NCI-H524 treated with DMSO at 0.1 percent for 48 hours (cell line): ENCODE results near the gene TCOF1.

Source experiments
- DNase-seq: peaks from one replicate; lab custom pipeline; 2025; lab: John Stamatoyannopoulos, UW

The TCOF1 gene

DNA sequence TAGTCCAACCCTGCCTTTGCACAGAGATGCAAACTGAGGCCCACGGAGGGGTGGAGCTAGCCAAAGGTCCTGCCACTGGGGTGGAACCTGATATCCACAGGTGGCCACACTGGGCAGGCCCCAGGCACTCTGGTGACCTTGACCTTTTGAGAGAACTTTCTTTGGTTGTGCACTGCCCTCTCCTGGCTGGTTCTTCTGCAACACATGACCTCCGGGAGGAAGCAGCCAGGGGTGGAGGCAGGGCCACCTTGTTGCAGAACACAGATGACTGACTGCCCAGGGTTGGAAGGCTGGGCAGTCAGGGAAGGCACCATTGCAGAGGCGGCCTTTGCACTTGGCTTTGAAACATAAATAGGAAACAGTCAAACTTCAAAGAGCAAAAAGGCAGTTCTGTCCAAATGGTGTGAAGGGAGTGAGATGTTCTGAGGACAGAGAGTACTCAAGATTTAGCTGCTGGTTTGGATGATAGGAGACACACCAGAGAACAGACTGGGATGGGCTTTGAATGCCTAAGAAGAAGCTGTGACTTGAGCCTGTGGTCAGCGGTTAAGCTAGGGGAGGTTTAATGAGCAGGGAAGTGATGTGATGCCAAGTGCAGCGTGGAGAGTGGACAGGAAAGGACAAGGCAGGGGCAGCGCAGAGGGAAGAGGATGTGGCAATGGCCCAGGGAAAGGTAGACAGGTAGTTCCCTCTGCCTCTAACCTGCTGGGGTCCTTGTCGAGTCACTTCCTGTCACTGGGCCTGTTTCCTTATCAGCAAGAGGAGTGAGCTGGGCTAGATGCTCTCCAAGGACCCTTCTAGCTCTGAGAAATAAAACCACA is 6.8 kb upstream of the TCOF1 start:
- DNase-seq = no peak

GRCh38 chr5:150352244-150353031 is 5.1 kb upstream of the TCOF1 start:
- DNase-seq = no peak

GRCh38 chr5:150353032-150353675 is 4.3 kb upstream of the TCOF1 start:
- DNase-seq = no peak

DNA sequence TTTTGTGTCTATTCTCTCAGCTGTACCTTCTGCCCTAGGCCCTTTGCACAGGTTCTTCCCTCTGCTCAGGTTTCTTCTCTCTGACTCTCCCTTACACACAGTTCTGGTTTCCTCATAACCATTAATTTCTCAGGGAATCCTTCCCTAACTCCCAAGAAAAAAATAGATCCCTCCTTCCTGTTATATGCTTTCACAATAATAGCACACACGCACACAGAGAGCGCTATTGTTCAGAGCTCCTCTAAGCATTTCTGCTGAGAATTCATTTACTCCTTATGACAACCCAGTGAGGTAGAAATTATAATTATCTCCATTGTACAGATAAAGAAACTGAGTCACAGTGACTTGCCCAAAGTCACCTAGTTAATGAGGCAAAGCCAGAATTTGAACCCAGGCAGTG is 1.7 kb upstream of the TCOF1 start:
- no peak for DNase-seq

- DNase-seq = no peak
Observed at GRCh38 chr5:150356575-150357294, 762 bp upstream of the TCOF1 start.

DNA sequence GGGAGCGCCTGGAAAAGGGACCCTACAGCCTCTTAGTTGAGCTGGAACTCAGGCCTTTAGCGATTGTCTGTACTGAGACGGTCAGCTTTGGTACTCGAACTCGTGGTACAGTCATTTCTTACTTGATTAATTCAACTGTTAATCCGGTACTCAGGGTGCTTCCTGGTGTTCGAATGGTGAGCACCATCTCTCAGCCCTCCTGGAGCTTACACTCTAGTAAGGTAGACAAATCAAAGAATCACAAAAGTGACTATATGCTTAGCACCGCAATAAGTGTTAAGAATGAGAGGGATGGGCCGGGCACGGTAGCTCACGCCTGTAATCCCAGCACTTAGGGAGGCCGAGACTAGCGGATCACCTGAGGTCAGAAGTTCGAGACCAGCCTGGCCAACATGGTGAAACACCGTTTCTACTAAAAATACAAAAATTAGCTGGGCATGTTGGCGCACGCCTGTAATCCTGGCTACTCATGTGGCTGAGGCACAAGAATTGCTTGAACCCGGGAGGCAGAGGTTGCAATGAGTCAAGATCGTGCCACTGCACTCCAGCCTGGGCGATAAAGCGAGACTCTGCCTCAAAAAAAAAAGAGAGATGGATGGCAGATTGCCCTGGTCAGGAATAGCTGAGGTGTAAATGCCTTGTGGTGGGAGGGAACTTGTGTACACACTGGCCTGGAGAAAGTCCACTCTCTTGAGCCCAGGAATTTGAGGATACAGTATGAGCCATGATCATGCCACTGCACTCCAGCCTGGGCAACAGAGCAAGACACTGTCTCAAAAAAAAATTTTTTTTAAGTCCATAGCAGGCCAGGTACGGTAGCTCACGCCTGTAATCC is 981 bp downstream of the TCOF1 start:
- DNase-seq = no peak

- no peak for DNase-seq
Observed at GRCh38 chr5:150361301-150361700, 3.8 kb downstream of the TCOF1 start.

GRCh38 chr5:150363185-150363584 is 5.7 kb downstream of the TCOF1 start:
- DNase-seq = no peak

DNA sequence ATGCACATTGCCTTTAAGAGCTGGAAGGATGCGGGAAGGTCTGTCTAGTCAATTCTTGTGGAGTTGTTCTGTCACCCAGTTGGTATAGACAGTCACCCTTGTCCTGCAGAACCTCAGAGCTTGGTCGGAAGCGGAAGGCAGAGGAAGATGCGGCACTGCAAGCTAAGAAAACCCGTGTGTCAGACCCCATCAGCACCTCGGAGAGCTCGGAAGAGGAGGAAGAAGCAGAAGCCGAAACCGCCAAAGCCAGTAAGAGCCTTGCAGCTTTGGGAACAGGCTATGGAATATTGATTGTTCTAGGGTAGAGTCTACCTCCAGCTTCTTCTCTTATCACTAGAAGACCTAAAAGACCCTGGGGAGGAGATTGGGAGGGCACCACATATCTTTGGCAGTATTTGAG is 6.5 kb downstream of the TCOF1 start:
- DNase-seq = no peak

DNA sequence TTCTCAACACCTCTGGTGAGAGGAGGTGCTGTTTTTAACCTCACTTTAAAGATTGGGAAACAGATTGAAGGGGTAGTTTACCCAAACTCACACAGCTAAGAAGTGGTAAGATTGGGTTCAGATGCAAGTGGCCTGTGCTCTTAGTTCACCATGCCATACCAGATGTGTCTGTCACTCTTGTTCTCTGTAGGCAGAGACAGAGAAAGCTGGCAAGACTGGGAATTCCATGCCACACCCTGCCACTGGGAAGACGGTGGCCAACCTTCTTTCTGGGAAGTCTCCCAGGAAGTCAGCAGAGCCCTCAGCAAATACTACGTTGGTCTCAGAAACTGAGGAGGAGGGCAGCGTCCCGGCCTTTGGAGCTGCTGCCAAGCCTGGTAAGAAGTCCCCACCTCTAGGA is 11.0 kb downstream of the TCOF1 start:
- DNase-seq = no peak

DNA sequence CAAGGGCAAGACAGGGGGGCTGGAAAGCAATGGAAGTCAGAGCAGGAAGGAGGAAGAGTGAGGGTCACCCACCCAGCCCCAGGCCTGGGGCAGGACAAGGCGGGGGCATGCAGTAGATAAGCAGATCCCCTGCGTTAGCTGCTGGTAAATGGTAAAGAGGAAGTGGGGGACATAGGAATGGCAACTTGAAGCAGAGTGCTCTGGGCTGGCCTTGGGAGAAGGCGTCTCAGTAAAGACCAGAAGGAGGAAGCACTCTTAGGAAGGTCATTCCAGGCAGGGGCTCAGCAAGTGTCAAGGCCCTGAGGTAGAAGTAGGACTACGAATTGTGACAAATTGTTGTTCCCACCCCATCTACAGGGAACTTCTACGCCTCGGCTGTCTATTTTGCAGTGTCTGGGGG is 15.1 kb downstream of the TCOF1 start:
- no peak for DNase-seq

- no peak for DNase-seq
Observed at GRCh38 chr5:150374651-150375050, 17.2 kb downstream of the TCOF1 start.

DNA sequence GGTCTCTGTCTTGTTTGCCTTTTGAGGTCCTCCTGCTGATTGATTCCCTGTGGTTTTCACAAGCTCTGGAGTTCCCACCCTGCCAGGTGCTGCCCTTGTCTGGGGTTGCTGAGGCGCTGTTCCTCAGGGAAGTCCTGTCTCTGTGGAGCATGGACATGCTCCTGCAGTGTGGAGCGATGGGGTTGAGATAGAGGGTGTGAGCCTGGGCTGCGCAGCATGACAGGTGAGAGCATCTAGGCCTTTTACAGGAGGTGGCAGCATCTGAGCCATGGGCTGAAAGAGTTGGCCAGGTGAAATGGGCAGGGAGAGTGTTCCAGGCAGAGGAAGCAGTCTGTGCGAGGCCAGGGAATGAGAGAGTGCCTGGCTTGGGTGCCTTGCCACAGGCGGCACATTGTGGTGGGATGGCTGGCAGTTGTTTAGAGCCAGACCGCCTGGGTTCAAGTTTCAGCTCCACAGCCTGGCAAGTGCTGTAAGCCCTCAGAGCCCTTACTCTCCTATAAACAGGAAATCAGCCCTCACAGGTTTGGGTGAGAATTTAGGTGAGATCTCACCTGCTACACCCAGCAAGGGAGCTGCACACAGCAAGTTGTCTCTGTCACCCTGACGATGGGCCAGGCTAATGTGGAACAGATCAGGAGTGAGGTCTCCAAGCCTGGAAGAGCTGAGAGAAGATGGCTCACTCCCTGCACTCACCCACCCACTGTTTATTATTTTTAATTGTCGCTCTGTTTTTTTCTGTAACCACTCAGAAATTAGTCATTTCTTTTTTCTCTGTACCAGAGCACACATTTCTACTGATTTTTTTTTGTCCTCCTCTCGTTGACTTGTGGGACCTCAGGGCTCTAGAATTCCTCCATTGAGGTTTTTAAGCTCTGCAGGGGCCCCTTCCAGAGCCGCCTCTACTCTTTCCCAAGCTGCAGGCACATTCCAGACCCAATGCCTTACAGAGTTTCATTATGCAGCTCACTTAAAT is 19.6 kb downstream of the TCOF1 start:
- no peak for DNase-seq

- no peak for DNase-seq
Observed at GRCh38 chr5:150377964-150378694, 20.6 kb downstream of the TCOF1 start.

- no peak for DNase-seq
Observed at GRCh38 chr5:150384701-150385100, 27.2 kb downstream of the TCOF1 start.

- DNase-seq = no peak
Observed at GRCh38 chr5:150386024-150386855, 28.7 kb downstream of the TCOF1 start.

- no peak for DNase-seq
Observed at GRCh38 chr5:150389531-150390266, 32.2 kb downstream of the TCOF1 start.
